K562 (cell line): Measurements from ENCODE around the gene C11orf42. TPM values are rescaled to one million over a fixed set of nuclear protein-coding genes. Genes with fewer than 3 reads are reported as not detected.

Experiments used
- ATF1 ChIP-seq, 2 experiments: fragments of 450-650 bp in 1 of 2; IDR thresholded peaks; 2 replicates each; pipeline ENCODE4 v1.6.1; 2016; ENCODE audit warnings: missing compliant biosample characterization in 1 of 2, missing genetic modification characterization in 1 of 2
- EGR1 ChIP-seq: fragments of 450-650 bp; conservative IDR thresholded peaks from 2 replicates; pipeline ENCODE4 v1.6.1; 2017; ENCODE audit warnings: mild to moderate bottlenecking
- ELF2 ChIP-seq: fragments of 250-450 bp; sonication (Bioruptor Pico); IDR thresholded peaks from 2 replicates; pipeline ENCODE4 v1.5.0; 2021; ENCODE audit warnings: mild to moderate bottlenecking
- KLF13 ChIP-seq: fragments of 450-650 bp; IDR thresholded peaks from 2 replicates; pipeline ENCODE4 v1.6.1; 2016; ENCODE audit warnings: missing genetic modification characterization, low read depth, mild to moderate bottlenecking, missing compliant biosample characterization, moderate library complexity, borderline replicate concordance
- NR2F6 ChIP-seq: fragments of 450-650 bp; formaldehyde crosslinking; IDR thresholded peaks from 2 replicates; pipeline ENCODE4 v1.4.0; 2020; ENCODE audit warnings: mild to moderate bottlenecking
- PML ChIP-seq: IDR thresholded peaks from 2 replicates; pipeline ENCODE4 v1.6.1; 2012; ENCODE audit warnings: low read length, inconsistent platforms
- SOX6 ChIP-seq: fragments of 450-650 bp; IDR thresholded peaks from 2 replicates; pipeline ENCODE4 v1.6.1; 2014; ENCODE audit warnings: mild to moderate bottlenecking
- ZNF134 ChIP-seq: fragments of 250-450 bp; sonication (Bioruptor Pico); conservative IDR thresholded peaks from 2 replicates; pipeline ENCODE4 v1.4.0; 2020
- ZNF253 ChIP-seq: fragments of 250-450 bp; sonication (Bioruptor Pico); conservative IDR thresholded peaks from 2 replicates; pipeline ENCODE4 v1.6.1; 2021; ENCODE audit warnings: mild to moderate bottlenecking
- ZNF444 ChIP-seq: fragments of 250-450 bp; sonication (Bioruptor Pico); IDR thresholded peaks from 2 replicates; pipeline ENCODE4 v1.4.0; 2020; ENCODE audit warnings: mild to moderate bottlenecking, moderate library complexity
- ZNF717 ChIP-seq: fragments of 250-450 bp; sonication (Bioruptor Pico); IDR thresholded peaks from 2 replicates; pipeline ENCODE4 v1.5.0; 2021
- ZNF79 ChIP-seq: fragments of 250-450 bp; sonication (Bioruptor Pico); IDR thresholded peaks from 2 replicates; pipeline ENCODE4 v1.4.0; 2020; ENCODE audit warnings: low read depth, mild to moderate bottlenecking, moderate library complexity
- polyA plus RNA-seq, 8 experiments: library from polyadenylated mRNA; depleted of rRNA in 4 of 8; stranded (reverse) in 5 of 8; unstranded in 3 of 8; fragments of >200 nt; fragmentation: Nextera tagmentation in 2 of 8; fragmentation: Illumina TruSeq in 1 of 8; extraction: Ambion mirVana in 2 of 8; extraction: Trizol in 1 of 8; gene quantifications; 2 replicates each; pipeline versions ENCODE4 v1.2.1 to v1.2.3, GENCODE V29; 2011 to 2014; ENCODE audit warnings: inconsistent platforms in 1 of 8, missing spikeins in 1 of 8
- total RNA-seq, 7 experiments: library from RNA; depleted of rRNA in 6 of 7; stranded (reverse); fragments of >200 nt in 6 of 7; fragmentation: Illumina TruSeq in 2 of 7; extraction: Trizol in 2 of 7; gene quantifications; 2 replicates each; pipeline versions ENCODE4 v1.2.1 to v1.2.3, GENCODE V29; 2011 to 2021; ENCODE audit warnings: low replicate concordance in 1 of 7
- TF ChIP-seq, protein P1 (sequence below): sonication (generic); formaldehyde crosslinking; IDR thresholded peaks from 2 replicates; pipeline ENCODE4 v1.8.1; 2023; ENCODE audit warnings: mild to moderate bottlenecking, missing genetic modification reagents, moderate library complexity
- TF ChIP-seq, protein P2 (sequence below): fragments of 450-650 bp; conservative IDR thresholded peaks from 2 replicates; pipeline ENCODE4 v1.6.1; 2016; ENCODE audit warnings: missing genetic modification characterization, low read depth, mild to moderate bottlenecking, missing compliant biosample characterization, moderate library complexity
- TF ChIP-seq, protein P3 (sequence below): fragments of 250-450 bp; sonication (Bioruptor Pico); IDR thresholded peaks from 2 replicates; pipeline ENCODE4 v1.4.0; 2020; ENCODE audit warnings: mild to moderate bottlenecking, moderate library complexity
- TF ChIP-seq, protein P4 (sequence below): fragments of 450-650 bp; IDR thresholded peaks from 2 replicates; pipeline ENCODE4 v1.6.1; 2017; ENCODE audit warnings: antibody characterized with exemption
- TF ChIP-seq, protein P5 (sequence below): sonication (generic); formaldehyde crosslinking; IDR thresholded peaks from 2 replicates; pipeline ENCODE4 v1.8.0; 2022; ENCODE audit warnings: mild to moderate bottlenecking, missing genetic modification reagents, borderline replicate concordance

Gene C11orf42
- total and polyA plus RNA-seq, 9 of the 15 experiments (the other 6 are each of a cell fraction or from before 2014, with no cell fraction given) = not detected

DNA sequence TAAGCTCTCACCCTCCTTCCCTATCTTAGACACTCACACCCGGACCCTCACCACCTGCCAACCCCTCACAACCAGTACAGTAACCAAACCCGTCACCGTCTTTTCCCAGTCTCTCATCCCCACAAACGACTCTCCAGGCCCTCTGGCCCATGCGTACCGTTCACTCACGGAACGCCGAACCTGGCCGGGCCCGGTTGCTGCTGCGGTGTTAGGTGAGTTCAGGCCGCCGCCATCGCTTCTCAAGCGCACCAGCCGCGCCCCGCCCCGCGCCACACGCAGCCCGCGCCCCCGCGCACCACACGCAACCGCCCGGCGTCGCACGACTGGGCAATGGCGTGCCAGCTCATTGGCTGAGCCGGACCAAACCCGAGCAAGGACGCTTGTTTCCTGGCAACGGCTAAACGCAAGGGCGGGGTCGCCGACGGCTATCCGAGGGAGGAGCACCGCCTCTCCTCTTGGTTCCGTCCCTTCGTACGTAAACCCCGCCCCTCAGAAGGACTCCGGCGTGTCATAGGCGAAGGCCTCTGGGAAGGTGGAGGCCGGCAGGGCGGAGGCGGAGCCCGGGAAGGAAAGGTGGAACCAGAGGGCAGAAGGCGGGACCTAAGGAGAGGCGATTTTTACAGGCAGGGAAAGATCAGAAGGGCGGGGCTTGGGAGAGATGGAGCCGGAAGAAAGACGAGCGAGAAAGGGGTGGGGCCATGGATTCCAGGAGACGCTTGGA lies 29.2 kb downstream of the C11orf42 start, which contains the start of gene FHIP1B (continued):
- TF ChIP-seq, protein P1, sequence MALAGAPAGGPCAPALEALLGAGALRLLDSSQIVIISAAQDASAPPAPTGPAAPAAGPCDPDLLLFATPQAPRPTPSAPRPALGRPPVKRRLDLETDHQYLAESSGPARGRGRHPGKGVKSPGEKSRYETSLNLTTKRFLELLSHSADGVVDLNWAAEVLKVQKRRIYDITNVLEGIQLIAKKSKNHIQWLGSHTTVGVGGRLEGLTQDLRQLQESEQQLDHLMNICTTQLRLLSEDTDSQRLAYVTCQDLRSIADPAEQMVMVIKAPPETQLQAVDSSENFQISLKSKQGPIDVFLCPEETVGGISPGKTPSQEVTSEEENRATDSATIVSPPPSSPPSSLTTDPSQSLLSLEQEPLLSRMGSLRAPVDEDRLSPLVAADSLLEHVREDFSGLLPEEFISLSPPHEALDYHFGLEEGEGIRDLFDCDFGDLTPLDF (CRISPR knock-in tag) = no peak
- TF ChIP-seq PML (peak; percentile 40; the same call in 1 of the 2 replicates), ZNF79 (CRISPR knock-in tag) (no peak), SOX6 (0 out of 2 replicates have a peak, but pooled peaks have one; percentile 7), ZNF134 (CRISPR knock-in tag) (no peak), ZNF253 (CRISPR knock-in tag) (no peak), ZNF444 (CRISPR knock-in tag) (no peak), ZNF717 (CRISPR knock-in tag) (no peak), NR2F6 (CRISPR knock-in tag) (no peak), EGR1 (peak; percentile 89), KLF13 (tag) (no peak; the same call in 1 of the 2 replicates), ATF1 (CRISPR knock-in tag; IDR thresholded peaks at IDR 0.05) (0 out of 2 replicates have a peak, but pooled peaks have one; percentile 15), ATF1 (tag; IDR thresholded peaks at IDR 0.05) (peak; percentile 92), ELF2 (no peak)
- TF ChIP-seq, protein P2, sequence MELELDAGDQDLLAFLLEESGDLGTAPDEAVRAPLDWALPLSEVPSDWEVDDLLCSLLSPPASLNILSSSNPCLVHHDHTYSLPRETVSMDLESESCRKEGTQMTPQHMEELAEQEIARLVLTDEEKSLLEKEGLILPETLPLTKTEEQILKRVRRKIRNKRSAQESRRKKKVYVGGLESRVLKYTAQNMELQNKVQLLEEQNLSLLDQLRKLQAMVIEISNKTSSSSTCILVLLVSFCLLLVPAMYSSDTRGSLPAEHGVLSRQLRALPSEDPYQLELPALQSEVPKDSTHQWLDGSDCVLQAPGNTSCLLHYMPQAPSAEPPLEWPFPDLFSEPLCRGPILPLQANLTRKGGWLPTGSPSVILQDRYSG (tag) = no peak
- TF ChIP-seq, protein P3, sequence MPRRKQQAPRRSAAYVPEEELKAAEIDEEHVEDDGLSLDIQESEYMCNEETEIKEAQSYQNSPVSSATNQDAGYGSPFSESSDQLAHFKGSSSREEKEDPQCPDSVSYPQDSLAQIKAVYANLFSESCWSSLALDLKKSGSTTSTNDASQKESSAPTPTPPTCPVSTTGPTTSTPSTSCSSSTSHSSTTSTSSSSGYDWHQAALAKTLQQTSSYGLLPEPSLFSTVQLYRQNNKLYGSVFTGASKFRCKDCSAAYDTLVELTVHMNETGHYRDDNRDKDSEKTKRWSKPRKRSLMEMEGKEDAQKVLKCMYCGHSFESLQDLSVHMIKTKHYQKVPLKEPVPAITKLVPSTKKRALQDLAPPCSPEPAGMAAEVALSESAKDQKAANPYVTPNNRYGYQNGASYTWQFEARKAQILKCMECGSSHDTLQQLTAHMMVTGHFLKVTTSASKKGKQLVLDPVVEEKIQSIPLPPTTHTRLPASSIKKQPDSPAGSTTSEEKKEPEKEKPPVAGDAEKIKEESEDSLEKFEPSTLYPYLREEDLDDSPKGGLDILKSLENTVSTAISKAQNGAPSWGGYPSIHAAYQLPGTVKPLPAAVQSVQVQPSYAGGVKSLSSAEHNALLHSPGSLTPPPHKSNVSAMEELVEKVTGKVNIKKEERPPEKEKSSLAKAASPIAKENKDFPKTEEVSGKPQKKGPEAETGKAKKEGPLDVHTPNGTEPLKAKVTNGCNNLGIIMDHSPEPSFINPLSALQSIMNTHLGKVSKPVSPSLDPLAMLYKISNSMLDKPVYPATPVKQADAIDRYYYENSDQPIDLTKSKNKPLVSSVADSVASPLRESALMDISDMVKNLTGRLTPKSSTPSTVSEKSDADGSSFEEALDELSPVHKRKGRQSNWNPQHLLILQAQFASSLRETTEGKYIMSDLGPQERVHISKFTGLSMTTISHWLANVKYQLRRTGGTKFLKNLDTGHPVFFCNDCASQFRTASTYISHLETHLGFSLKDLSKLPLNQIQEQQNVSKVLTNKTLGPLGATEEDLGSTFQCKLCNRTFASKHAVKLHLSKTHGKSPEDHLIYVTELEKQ = no peak
- TF ChIP-seq, protein P4, sequence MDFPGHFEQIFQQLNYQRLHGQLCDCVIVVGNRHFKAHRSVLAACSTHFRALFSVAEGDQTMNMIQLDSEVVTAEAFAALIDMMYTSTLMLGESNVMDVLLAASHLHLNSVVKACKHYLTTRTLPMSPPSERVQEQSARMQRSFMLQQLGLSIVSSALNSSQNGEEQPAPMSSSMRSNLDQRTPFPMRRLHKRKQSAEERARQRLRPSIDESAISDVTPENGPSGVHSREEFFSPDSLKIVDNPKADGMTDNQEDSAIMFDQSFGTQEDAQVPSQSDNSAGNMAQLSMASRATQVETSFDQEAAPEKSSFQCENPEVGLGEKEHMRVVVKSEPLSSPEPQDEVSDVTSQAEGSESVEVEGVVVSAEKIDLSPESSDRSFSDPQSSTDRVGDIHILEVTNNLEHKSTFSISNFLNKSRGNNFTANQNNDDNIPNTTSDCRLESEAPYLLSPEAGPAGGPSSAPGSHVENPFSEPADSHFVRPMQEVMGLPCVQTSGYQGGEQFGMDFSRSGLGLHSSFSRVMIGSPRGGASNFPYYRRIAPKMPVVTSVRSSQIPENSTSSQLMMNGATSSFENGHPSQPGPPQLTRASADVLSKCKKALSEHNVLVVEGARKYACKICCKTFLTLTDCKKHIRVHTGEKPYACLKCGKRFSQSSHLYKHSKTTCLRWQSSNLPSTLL = no peak
- TF ChIP-seq, protein P5, sequence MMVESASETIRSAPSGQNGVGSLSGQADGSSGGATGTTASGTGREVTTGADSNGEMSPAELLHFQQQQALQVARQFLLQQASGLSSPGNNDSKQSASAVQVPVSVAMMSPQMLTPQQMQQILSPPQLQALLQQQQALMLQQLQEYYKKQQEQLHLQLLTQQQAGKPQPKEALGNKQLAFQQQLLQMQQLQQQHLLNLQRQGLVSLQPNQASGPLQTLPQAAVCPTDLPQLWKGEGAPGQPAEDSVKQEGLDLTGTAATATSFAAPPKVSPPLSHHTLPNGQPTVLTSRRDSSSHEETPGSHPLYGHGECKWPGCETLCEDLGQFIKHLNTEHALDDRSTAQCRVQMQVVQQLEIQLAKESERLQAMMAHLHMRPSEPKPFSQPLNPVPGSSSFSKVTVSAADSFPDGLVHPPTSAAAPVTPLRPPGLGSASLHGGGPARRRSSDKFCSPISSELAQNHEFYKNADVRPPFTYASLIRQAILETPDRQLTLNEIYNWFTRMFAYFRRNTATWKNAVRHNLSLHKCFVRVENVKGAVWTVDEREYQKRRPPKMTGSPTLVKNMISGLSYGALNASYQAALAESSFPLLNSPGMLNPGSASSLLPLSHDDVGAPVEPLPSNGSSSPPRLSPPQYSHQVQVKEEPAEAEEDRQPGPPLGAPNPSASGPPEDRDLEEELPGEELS (CRISPR knock-in tag) = no peak
